Neural cell (in vitro differentiated cells): ENCODE measurements around the gene NARS2.

Source experiments
- EP300 ChIP-seq: fragments of 450-650 bp; conservative IDR thresholded peaks from 2 replicates; pipeline ENCODE4 v1.6.1; 2014; ENCODE audit warnings: antibody characterized with exemption, mild to moderate bottlenecking, moderate library complexity; ENCODE audit not compliant: poor library complexity, severe bottlenecking
- EZH2 ChIP-seq: fragments of 200-600, 300-800 bp; shearing (Covaris generic), sonication (generic); IDR thresholded peaks from 2 replicates; pipeline ENCODE4 v1.6.1; 2014; ENCODE audit warnings: antibody characterized with exemption, low read length, borderline replicate concordance, mild to moderate bottlenecking; ENCODE audit not compliant: insufficient read depth, poor library complexity, severe bottlenecking
- TAF1 ChIP-seq: IDR thresholded peaks from 2 replicates; pipeline ENCODE4 v1.6.1; 2012; ENCODE audit warnings: low read depth
- TF ChIP-seq, protein P1 (sequence below): fragments of 450-650 bp; IDR thresholded peaks from 2 replicates; pipeline ENCODE4 v1.5.1; 2014; ENCODE audit warnings: antibody characterized with exemption, mild to moderate bottlenecking, moderate library complexity; ENCODE audit not compliant: poor library complexity, severe bottlenecking
- TF ChIP-seq, protein P2 (sequence below): IDR thresholded peaks from 2 replicates; pipeline ENCODE4 v1.6.1; 2012; ENCODE audit warnings: borderline replicate concordance

DNA sequence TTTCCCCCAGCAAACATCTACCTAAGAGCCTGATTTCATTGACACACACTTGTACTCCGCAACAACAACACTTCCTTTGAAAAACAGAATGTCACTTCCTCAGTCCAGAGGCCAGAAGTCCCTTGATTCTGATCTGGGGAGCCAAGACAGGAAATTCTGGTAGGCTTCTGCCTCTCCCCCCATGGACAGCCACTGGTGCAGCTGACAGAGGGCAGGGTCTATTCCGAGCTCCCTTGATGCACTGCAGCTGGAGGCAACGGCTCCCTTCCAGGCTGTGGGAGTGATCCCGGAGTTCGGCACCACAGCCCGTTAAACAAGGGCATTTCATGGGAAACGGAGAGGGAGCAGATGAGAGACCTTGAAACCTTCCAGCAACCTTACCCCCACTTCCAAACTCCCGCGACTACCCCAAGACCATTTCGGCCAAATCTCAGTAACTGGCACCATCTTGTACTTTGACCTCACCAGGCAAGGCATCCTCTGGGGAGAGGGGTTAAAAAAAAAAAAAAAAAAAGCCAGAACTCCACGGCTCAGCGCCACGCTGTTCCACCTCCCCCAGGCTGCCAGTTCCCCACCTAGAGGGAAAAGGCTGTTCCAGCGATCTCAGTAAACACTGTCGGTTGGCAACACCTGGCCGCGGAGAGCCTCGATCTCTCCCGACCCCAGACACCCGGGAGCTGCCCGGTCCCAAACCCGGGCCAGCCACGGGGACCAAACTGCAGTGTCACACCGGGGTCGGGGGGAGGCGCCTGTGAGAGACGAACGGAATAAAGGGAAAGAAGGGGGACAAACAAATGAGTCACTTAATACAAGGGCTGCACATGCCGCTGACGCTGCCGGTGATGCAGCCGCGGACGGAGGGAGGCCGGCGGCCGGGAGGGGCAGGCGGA lies 158.1 kb downstream of the NARS2 start:
- TF ChIP-seq, protein P1, sequence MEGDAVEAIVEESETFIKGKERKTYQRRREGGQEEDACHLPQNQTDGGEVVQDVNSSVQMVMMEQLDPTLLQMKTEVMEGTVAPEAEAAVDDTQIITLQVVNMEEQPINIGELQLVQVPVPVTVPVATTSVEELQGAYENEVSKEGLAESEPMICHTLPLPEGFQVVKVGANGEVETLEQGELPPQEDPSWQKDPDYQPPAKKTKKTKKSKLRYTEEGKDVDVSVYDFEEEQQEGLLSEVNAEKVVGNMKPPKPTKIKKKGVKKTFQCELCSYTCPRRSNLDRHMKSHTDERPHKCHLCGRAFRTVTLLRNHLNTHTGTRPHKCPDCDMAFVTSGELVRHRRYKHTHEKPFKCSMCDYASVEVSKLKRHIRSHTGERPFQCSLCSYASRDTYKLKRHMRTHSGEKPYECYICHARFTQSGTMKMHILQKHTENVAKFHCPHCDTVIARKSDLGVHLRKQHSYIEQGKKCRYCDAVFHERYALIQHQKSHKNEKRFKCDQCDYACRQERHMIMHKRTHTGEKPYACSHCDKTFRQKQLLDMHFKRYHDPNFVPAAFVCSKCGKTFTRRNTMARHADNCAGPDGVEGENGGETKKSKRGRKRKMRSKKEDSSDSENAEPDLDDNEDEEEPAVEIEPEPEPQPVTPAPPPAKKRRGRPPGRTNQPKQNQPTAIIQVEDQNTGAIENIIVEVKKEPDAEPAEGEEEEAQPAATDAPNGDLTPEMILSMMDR: peak; percentile 85
- TF ChIP-seq TAF1: peak; percentile 31
- no peak for TF ChIP-seq EZH2
- TF ChIP-seq, protein P2, sequence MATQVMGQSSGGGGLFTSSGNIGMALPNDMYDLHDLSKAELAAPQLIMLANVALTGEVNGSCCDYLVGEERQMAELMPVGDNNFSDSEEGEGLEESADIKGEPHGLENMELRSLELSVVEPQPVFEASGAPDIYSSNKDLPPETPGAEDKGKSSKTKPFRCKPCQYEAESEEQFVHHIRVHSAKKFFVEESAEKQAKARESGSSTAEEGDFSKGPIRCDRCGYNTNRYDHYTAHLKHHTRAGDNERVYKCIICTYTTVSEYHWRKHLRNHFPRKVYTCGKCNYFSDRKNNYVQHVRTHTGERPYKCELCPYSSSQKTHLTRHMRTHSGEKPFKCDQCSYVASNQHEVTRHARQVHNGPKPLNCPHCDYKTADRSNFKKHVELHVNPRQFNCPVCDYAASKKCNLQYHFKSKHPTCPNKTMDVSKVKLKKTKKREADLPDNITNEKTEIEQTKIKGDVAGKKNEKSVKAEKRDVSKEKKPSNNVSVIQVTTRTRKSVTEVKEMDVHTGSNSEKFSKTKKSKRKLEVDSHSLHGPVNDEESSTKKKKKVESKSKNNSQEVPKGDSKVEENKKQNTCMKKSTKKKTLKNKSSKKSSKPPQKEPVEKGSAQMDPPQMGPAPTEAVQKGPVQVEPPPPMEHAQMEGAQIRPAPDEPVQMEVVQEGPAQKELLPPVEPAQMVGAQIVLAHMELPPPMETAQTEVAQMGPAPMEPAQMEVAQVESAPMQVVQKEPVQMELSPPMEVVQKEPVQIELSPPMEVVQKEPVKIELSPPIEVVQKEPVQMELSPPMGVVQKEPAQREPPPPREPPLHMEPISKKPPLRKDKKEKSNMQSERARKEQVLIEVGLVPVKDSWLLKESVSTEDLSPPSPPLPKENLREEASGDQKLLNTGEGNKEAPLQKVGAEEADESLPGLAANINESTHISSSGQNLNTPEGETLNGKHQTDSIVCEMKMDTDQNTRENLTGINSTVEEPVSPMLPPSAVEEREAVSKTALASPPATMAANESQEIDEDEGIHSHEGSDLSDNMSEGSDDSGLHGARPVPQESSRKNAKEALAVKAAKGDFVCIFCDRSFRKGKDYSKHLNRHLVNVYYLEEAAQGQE: peak; percentile 39
- no peak for TF ChIP-seq EP300
